Raji (cell line): Measurements from ENCODE around the gene MAGI2.

Experiments
- POLR2A ChIP-seq: IDR thresholded peaks from 2 replicates; pipeline ENCODE4 v1.6.1; 2011; ENCODE audit warnings: low read depth, low read length, control low read depth; ENCODE audit not compliant: insufficient read depth

The MAGI2 gene

GRCh38 chr7:79216236-79216635 is 237.2 kb downstream of the MAGI2 start:
- TF ChIP-seq POLR2A: no peak

GRCh38 chr7:79212334-79212733 is 241.1 kb downstream of the MAGI2 start:
- TF ChIP-seq POLR2A: no peak

GRCh38 chr7:79211724-79212123 is 241.7 kb downstream of the MAGI2 start:
- no peak for TF ChIP-seq POLR2A

- TF ChIP-seq POLR2A: no peak
These were observed 253.5 kb downstream of the MAGI2 start for GRCh38 chr7:79199961-79200360.

GRCh38 chr7:79199266-79199665 is 254.2 kb downstream of the MAGI2 start:
- no peak for TF ChIP-seq POLR2A

GRCh38 chr7:79185605-79186004 is 267.9 kb downstream of the MAGI2 start:
- TF ChIP-seq POLR2A: no peak

- no peak for TF ChIP-seq POLR2A
These were observed 271.2 kb downstream of the MAGI2 start for GRCh38 chr7:79182283-79182682.

GRCh38 chr7:79180533-79180932 is 272.9 kb downstream of the MAGI2 start:
- TF ChIP-seq POLR2A: no peak

- no peak for TF ChIP-seq POLR2A
These were observed 276.5 kb downstream of the MAGI2 start for GRCh38 chr7:79176859-79177477.

- no peak for TF ChIP-seq POLR2A
These were observed 278.1 kb downstream of the MAGI2 start for GRCh38 chr7:79175374-79175773.

- TF ChIP-seq POLR2A: no peak
These were observed 288.2 kb downstream of the MAGI2 start for GRCh38 chr7:79165225-79165624.

GRCh38 chr7:79159040-79159664 is 294.3 kb downstream of the MAGI2 start:
- no peak for TF ChIP-seq POLR2A

- TF ChIP-seq POLR2A: no peak
These were observed 296.2 kb downstream of the MAGI2 start for GRCh38 chr7:79157281-79157680.

- no peak for TF ChIP-seq POLR2A
These were observed 303.6 kb downstream of the MAGI2 start for GRCh38 chr7:79149831-79150230.

GRCh38 chr7:79142706-79143105 is 310.8 kb downstream of the MAGI2 start:
- TF ChIP-seq POLR2A: no peak

GRCh38 chr7:79141252-79141651 is 312.2 kb downstream of the MAGI2 start:
- TF ChIP-seq POLR2A: no peak

GRCh38 chr7:79137942-79138341 is 315.5 kb downstream of the MAGI2 start:
- TF ChIP-seq POLR2A: no peak
